SK-N-SH (cell line): Measurements from ENCODE around the gene CEP295NL. TPM values are rescaled to one million over a fixed set of nuclear protein-coding genes. Genes with fewer than 3 reads are reported as not detected.
"Not testable (repeated sequence)": the region's sequence is repeated elsewhere in the genome, so short reads cannot be mapped to it uniquely, and the experiment has no call there.

Experiments used
- CTCF ChIA-PET: fragments of 300-600, 350-600 bp; formaldehyde crosslinking; extraction: SDS; loops from one replicate; lab custom pipeline; 2021; lab: Yijun Ruan, JAX
- POLR2A ChIA-PET: fragments of 350-600 bp; sonication (Branson Sonifier 250); formaldehyde crosslinking; extraction: SDS; loops from one replicate; lab custom pipeline; 2020; ENCODE audit warnings: antibody characterized with exemption, inconsistent platforms; lab: Yijun Ruan, JAX
- DNase-seq: peaks from one replicate; pipeline ENCODE4 v3.0.0; 2012
- H2AFZ ChIP-seq: fragments of 200-600 bp; sonication (generic); 2 replicates; pipeline ENCODE4 v1.8.1; 2016; ENCODE audit warnings: antibody characterized with exemption, mild to moderate bottlenecking, low read depth
- H3F3A ChIP-seq: fragments of 200-600 bp; sonication (generic); replicated peaks from 2 replicates; pipeline ENCODE3; 2016; ENCODE audit warnings: antibody characterized with exemption, mild to moderate bottlenecking; ENCODE audit not compliant: insufficient read depth
- H3K27ac ChIP-seq, 2 experiments: fragments of 200-500 bp in 1 of 2; fragments of 200-600 bp in 1 of 2; sonication (Bioruptor generic) in 1 of 2; sonication (generic), shearing (Covaris generic) in 1 of 2; 2 replicates each; pipeline versions ENCODE4 v1.5.1 to v1.6.1; 2014 to 2016; ENCODE audit warnings: low read depth in 2 of 2, inconsistent platforms in 1 of 2, low read length in 1 of 2, mild to moderate bottlenecking in 1 of 2, mixed read lengths in 1 of 2
- H3K27me3 ChIP-seq: fragments of 200-600 bp; sonication (generic), shearing (Covaris generic); 2 replicates; pipeline ENCODE4 v1.6.1; 2016; ENCODE audit warnings: mixed run types; ENCODE audit not compliant: insufficient read depth
- H3K36me3 ChIP-seq, 2 experiments: fragments of 200-500 bp in 1 of 2; fragments of 200-600 bp in 1 of 2; sonication (Bioruptor generic) in 1 of 2; sonication (generic) in 1 of 2; replicated peaks in 1 of 2; 2 replicates each; pipeline versions ENCODE3 to v1.5.1; 2014 to 2016; ENCODE audit warnings: low read length in 1 of 2, mild to moderate bottlenecking in 1 of 2; ENCODE audit not compliant: insufficient read depth in 2 of 2, control insufficient read depth in 1 of 2
- H3K4me1 ChIP-seq, 2 experiments: fragments of 200-500 bp in 1 of 2; fragments of 200-600 bp in 1 of 2; sonication (Bioruptor generic) in 1 of 2; sonication (generic), shearing (Covaris generic) in 1 of 2; 2 replicates each; pipeline versions ENCODE4 v1.5.1 to v1.6.1; 2014 to 2016; ENCODE audit warnings: low read depth in 1 of 2, low read length in 1 of 2, mixed run types in 1 of 2; ENCODE audit not compliant: insufficient read depth in 2 of 2, control insufficient read depth in 1 of 2
- H3K4me2 ChIP-seq: fragments of 200-600 bp; sonication (generic), shearing (Covaris generic); 2 replicates; pipeline ENCODE4 v1.6.1; 2017; ENCODE audit warnings: mixed run types
- H3K4me3 ChIP-seq, 2 experiments: fragments of 200-500 bp in 1 of 2; fragments of 200-600 bp in 1 of 2; sonication (Bioruptor generic) in 1 of 2; sonication (generic), shearing (Covaris generic) in 1 of 2; 2 replicates each; pipeline versions ENCODE4 v1.5.1 to v1.8.1; 2014 to 2016; ENCODE audit warnings: low read depth in 2 of 2, inconsistent platforms in 1 of 2, low read length in 1 of 2, mild to moderate bottlenecking in 1 of 2, mixed read lengths in 1 of 2, moderate library complexity in 1 of 2
- H3K79me2 ChIP-seq: fragments of 200-600 bp; sonication (generic); 2 replicates; pipeline ENCODE4 v1.8.1; 2017; ENCODE audit warnings: mild to moderate bottlenecking; ENCODE audit not compliant: insufficient read depth
- H3K9ac ChIP-seq: fragments of 200-600 bp; sonication (generic); 2 replicates; pipeline ENCODE4 v1.6.1; 2017; ENCODE audit warnings: mixed run types
- H3K9me2 ChIP-seq: fragments of 200-600 bp; sonication (generic); 2 replicates; pipeline ENCODE4 v1.6.1; 2017; ENCODE audit warnings: mixed run types
- H3K9me3 ChIP-seq: fragments of 200-600 bp; sonication (generic); 2 replicates; pipeline ENCODE4 v1.6.1; 2017; ENCODE audit warnings: mixed run types, mild to moderate bottlenecking, moderate library complexity
- H4K20me1 ChIP-seq: fragments of 200-600 bp; sonication (generic); 2 replicates; pipeline ENCODE4 v1.6.1; 2017; ENCODE audit warnings: mild to moderate bottlenecking, mixed run types; ENCODE audit not compliant: insufficient read depth
- CTCF ChIP-seq: fragments of 200-600 bp; sonication (generic); IDR thresholded peaks from 2 replicates; pipeline ENCODE4 v1.6.1; 2017; ENCODE audit warnings: antibody characterized with exemption, mild to moderate bottlenecking, moderate library complexity
- EZH2phosphoT487 ChIP-seq: fragments of 200-600 bp; sonication (generic); IDR thresholded peaks from 2 replicates; pipeline ENCODE4 v1.6.1; 2017; ENCODE audit warnings: low read depth, mixed run types, mild to moderate bottlenecking, antibody characterized with exemption, moderate library complexity, borderline replicate concordance
- MEF2A ChIP-seq: IDR thresholded peaks from 2 replicates; pipeline ENCODE4 v1.4.0; 2012; ENCODE audit warnings: low read depth, borderline replicate concordance
- PBX3 ChIP-seq: IDR thresholded peaks from 2 replicates; pipeline ENCODE4; 2012
- POLR2AphosphoS5 ChIP-seq: IDR thresholded peaks from 2 replicates; pipeline ENCODE4 v1.6.1; 2012; ENCODE audit warnings: low read depth, low read length
- RCOR1 ChIP-seq: fragments of 150-350 bp; IDR thresholded peaks from 2 replicates; pipeline ENCODE4 v1.6.1; 2017; ENCODE audit warnings: antibody characterized with exemption, low read length
- RFX5 ChIP-seq: IDR thresholded peaks from 2 replicates; pipeline ENCODE4 v1.6.1; 2012; ENCODE audit warnings: mild to moderate bottlenecking, improper control_type of control experiment, low read length
- SIN3A ChIP-seq: IDR thresholded peaks from 2 replicates; pipeline ENCODE4 v1.6.1; 2012; ENCODE audit warnings: low read depth, mild to moderate bottlenecking, low read length, moderate library complexity, borderline replicate concordance
- SMC3 ChIP-seq: IDR thresholded peaks from 2 replicates; pipeline ENCODE4 v1.6.1; 2012; ENCODE audit warnings: low read depth, low read length, improper control_type of control experiment
- TAF1 ChIP-seq: IDR thresholded peaks from 2 replicates; pipeline ENCODE4 v1.6.1; 2012; ENCODE audit warnings: low read depth, mild to moderate bottlenecking, low read length, moderate library complexity, borderline replicate concordance
- TEAD4 ChIP-seq: IDR thresholded peaks from 2 replicates; pipeline ENCODE4 v1.4.0; 2012; ENCODE audit warnings: mild to moderate bottlenecking, borderline replicate concordance; ENCODE audit not compliant: insufficient read depth
- YY1 ChIP-seq: IDR thresholded peaks from 2 replicates; pipeline ENCODE4 v1.4.0; 2012; ENCODE audit warnings: low read depth, mild to moderate bottlenecking
- WGBS: methylation state at CpG from one replicate; pipeline ENCODE4 v1.1.6; 2017; ENCODE audit warnings: low lambda C conversion rate; 5-methylcytosine and 5-hydroxymethylcytosine counted together
- polyA plus RNA-seq, 3 experiments: library from polyadenylated mRNA; depleted of rRNA; stranded (reverse); fragments of >200 nt; gene quantifications; 2 replicates each; pipeline ENCODE4 v1.2.3, GENCODE V29; 2012

CEP295NL gene
- polyA plus RNA-seq, 1 of the 3 experiments (the other 2 are of a cell fraction) = 0.35 TPM

DNA sequence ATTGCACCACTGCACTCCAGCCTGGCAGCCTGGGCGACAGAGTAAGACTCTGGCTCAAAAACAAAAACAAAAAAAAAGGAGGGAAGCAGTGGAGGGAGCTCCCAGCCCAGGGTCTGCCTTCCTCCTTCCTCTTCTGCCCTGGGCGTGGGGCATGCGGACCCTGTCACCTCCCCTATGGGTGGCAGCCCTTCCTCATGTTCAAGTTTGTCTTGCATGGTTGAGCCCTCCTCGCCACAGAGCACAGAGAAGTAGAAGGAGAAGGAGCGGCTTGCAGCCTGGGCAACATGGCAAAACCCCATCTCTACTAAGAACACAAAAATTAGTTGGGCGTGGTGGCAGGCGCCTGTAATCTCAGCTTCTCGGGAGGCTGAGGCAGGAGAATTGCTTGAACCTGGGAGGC is 43.6 kb upstream of the CEP295NL start:
- H3K27ac ChIP-seq = no peak overlapping the region
- H3K9me3 ChIP-seq = no peaks in the 10 kb centered on the region
- ChIA-PET POLR2A (no interaction called here), CTCF (interaction anchor here (1.0 to 2.8 kb wide), 4 partner anchors 14 to 236 kb away, joined by 3 to 12 read pairs (median 4); no protein-coding TSS in a partner anchor)
- whole genome bisulfite sequencing = 87% methylated on average over 8 of the region's 8 CpGs
- H3K4me3 ChIP-seq = no peak overlapping the region
- no peaks in the 10 kb centered on the region for H3K79me2 ChIP-seq
- H4K20me1 ChIP-seq = no peaks in the 10 kb centered on the region
- H3K36me3 ChIP-seq = no peaks in the 10 kb centered on the region
- no peak overlapping the region for H3K9ac ChIP-seq
- no peak overlapping the region for H2AFZ ChIP-seq
- H3K4me2 ChIP-seq = no peak overlapping the region
- H3K4me1 ChIP-seq = no peaks in the 10 kb centered on the region
- H3K27me3 ChIP-seq = no peaks in the 10 kb centered on the region
- peaks cover 4% of the 10 kb centered on the region for H3F3A ChIP-seq
- no peak for DNase-seq
- TF ChIP-seq CTCF = no peak
- TF ChIP-seq EZH2phosphoT487 = no peak
- TF ChIP-seq SIN3A = no peak
- no peak for TF ChIP-seq TEAD4
- TF ChIP-seq MEF2A = no peak
- no peak for TF ChIP-seq YY1
- TF ChIP-seq PBX3 = no peak
- no peak for TF ChIP-seq RFX5
- no peak for TF ChIP-seq TAF1
- TF ChIP-seq RCOR1 = no peak
- no peak for TF ChIP-seq SMC3
- no peaks in the 10 kb centered on the region for H3K9me2 ChIP-seq

GRCh38 chr17:78946131-78946530 is 43.1 kb upstream of the CEP295NL start:
- Histone ChIP-seq H3K9me2 (no peaks in the 10 kb centered on the region), H3K4me3 (no peak overlapping the region), H3K79me2 (no peaks in the 10 kb centered on the region), H3K27me3 (no peaks in the 10 kb centered on the region), H4K20me1 (no peaks in the 10 kb centered on the region), H3K27ac (no peak overlapping the region), H3K4me2 (no peak overlapping the region), H3K9ac (no peak overlapping the region), H3K36me3 (no peaks in the 10 kb centered on the region), H3K4me1 (no peaks in the 10 kb centered on the region), H3F3A (peaks cover 4% of the 10 kb centered on the region), H3K9me3 (no peaks in the 10 kb centered on the region), H2AFZ (no peak overlapping the region)
- ChIA-PET CTCF (interaction anchor here (1.6 to 2.8 kb wide), 2 partner anchors 15 to 25 kb away, joined by 4 to 12 read pairs; no protein-coding TSS in a partner anchor), POLR2A (no interaction called here)
- TF ChIP-seq POLR2AphosphoS5 (no peak), SIN3A (no peak)
- DNase-seq = no peak
- 90% methylated on average over 7 of the region's 7 CpGs for WGBS

- H3K36me3 ChIP-seq, H3F3A ChIP-seq, H3K27ac ChIP-seq, DNase-seq, H3K27me3 ChIP-seq, H2AFZ ChIP-seq, H3K9me2 ChIP-seq, H3K4me3 ChIP-seq, H4K20me1 ChIP-seq, H3K9me3 ChIP-seq, H3K4me2 ChIP-seq, H3K9ac ChIP-seq, H3K79me2 ChIP-seq, H3K4me1 ChIP-seq, POLR2A ChIA-PET: not testable (repeated sequence)
- CTCF ChIA-PET = interaction anchor here (2.8 to 3.9 kb wide), 2 partner anchors 9 to 26 kb away, joined by 18 to 22 read pairs; no protein-coding TSS in a partner anchor
- 94% methylated on average over 12 of the region's 12 CpGs for WGBS
These were observed 42.5 kb upstream of the CEP295NL start for GRCh38 chr17:78945455-78945854.
